ENCODE results near the gene HSPA1B.
"Not testable (repeated sequence)": the region's sequence is repeated elsewhere in the genome, so short reads cannot be mapped to it uniquely, and the experiment has no call there.

Gene HSPA1B

GRCh38 chr6:31858707-31859106 lies 31.2 kb downstream of the HSPA1B start:
- DNase-seq (ENCODE audit: low spot score) (no peak), FAIRE-seq (no peak)

GRCh38 chr6:31859923-31860322 lies 32.4 kb downstream of the HSPA1B start:
- DNase-seq (ENCODE audit: low spot score) (no peak), FAIRE-seq (no peak)

GRCh38 chr6:31860349-31860748 lies 32.8 kb downstream of the HSPA1B start:
- FAIRE-seq = no peak
- no peak for DNase-seq (ENCODE audit: low spot score)

- FAIRE-seq (no peak), DNase-seq (ENCODE audit: low spot score) (no peak)
Observed at GRCh38 chr6:31861150-31861549, 33.6 kb downstream of the HSPA1B start.

GRCh38 chr6:31861919-31862343 lies 34.4 kb downstream of the HSPA1B start:
- DNase-seq (ENCODE audit: low spot score) = no peak
- FAIRE-seq = no peak

- DNase-seq (ENCODE audit: low spot score) = peak; percentile 98
- peak; percentile 92 for FAIRE-seq
Observed at GRCh38 chr6:31862344-31863235, 35.1 kb downstream of the HSPA1B start, which contains the start of gene NEU1. NEU1 (minus strand) TSS chr6:31862821; CDS start chr6:31862776, 45 bp downstream.

GRCh38 chr6:31864123-31864562 lies 36.6 kb downstream of the HSPA1B start:
- DNase-seq (ENCODE audit: low spot score) = not testable (repeated sequence)

GRCh38 chr6:31864818-31865204 lies 37.3 kb downstream of the HSPA1B start:
- FAIRE-seq (no peak), DNase-seq (ENCODE audit: low spot score) (no peak)

More at GRCh38 chr6:31864123-31864562, 36.6 kb downstream of the HSPA1B start:
- FAIRE-seq = not testable (repeated sequence)

GRCh38 chr6:31865205-31866118 lies 37.9 kb downstream of the HSPA1B start:
- peak; percentile 98 for DNase-seq (ENCODE audit: low spot score)
- FAIRE-seq = peak; percentile 92

GRCh38 chr6:31868658-31868971 lies 41.1 kb downstream of the HSPA1B start:
- not testable (repeated sequence) for FAIRE-seq; DNase-seq (ENCODE audit: low spot score)

- FAIRE-seq = no peak
- DNase-seq (ENCODE audit: low spot score) = no peak
Observed at GRCh38 chr6:31869343-31869742, 41.8 kb downstream of the HSPA1B start.

GRCh38 chr6:31870385-31870921 lies 42.9 kb downstream of the HSPA1B start:
- DNase-seq (ENCODE audit: low spot score) = peak; percentile 68
- FAIRE-seq = peak; percentile 26

- DNase-seq (ENCODE audit: low spot score) = peak; percentile 24
- FAIRE-seq = no peak
Observed at GRCh38 chr6:31871046-31871659, 43.6 kb downstream of the HSPA1B start.

- DNase-seq (ENCODE audit: low spot score) (no peak), FAIRE-seq (no peak)
Observed at GRCh38 chr6:31874084-31874670, 46.6 kb downstream of the HSPA1B start.

GRCh38 chr6:31874836-31875572 lies 47.5 kb downstream of the HSPA1B start:
- no peak for FAIRE-seq
- no peak for DNase-seq (ENCODE audit: low spot score)

- FAIRE-seq (no peak), DNase-seq (ENCODE audit: low spot score) (no peak)
Observed at GRCh38 chr6:31875877-31876276, 48.3 kb downstream of the HSPA1B start.

- DNase-seq (ENCODE audit: low spot score) (no peak), FAIRE-seq (no peak)
Observed at GRCh38 chr6:31876357-31876756, 48.8 kb downstream of the HSPA1B start.

- FAIRE-seq = no peak
- DNase-seq (ENCODE audit: low spot score) = no peak
Observed at GRCh38 chr6:31877125-31877650, 49.6 kb downstream of the HSPA1B start.

- DNase-seq (ENCODE audit: low spot score) (no peak), FAIRE-seq (no peak)
Observed at GRCh38 chr6:31877651-31878161, 50.2 kb downstream of the HSPA1B start.

- FAIRE-seq = no peak
Observed at GRCh38 chr6:31878222-31878621, 50.7 kb downstream of the HSPA1B start.

More at GRCh38 chr6:31878222-31878621, 50.7 kb downstream of the HSPA1B start:
- no peak for DNase-seq (ENCODE audit: low spot score)
